Prostate gland (tissue), 2 donors: Measurements from ENCODE around the gene DDX41.

Experiments
- CTCF ChIP-seq, 4 experiments: fragments of 200-600 bp in 2 of 4; fragments of 450-650 bp in 2 of 4; sonication (generic) in 2 of 4; IDR thresholded peaks; 1 replicate in 3 of 4; 2 replicates in 1 of 4; pipeline ENCODE4 v1.5.1; 2016 to 2019; ENCODE audit warnings: antibody characterized with exemption in 4 of 4, mild to moderate bottlenecking in 2 of 4, moderate library complexity in 2 of 4
- POLR2A ChIP-seq: fragments of 450-650 bp; IDR thresholded peaks from one replicate; pipeline ENCODE4 v1.6.1; 2016; ENCODE audit warnings: antibody characterized with exemption, mild to moderate bottlenecking

GRCh38 chr5:177466861-177467260 is 49.9 kb downstream of the DDX41 start:
- TF ChIP-seq POLR2A (no peak), CTCF (IDR thresholded peaks at IDR 0.05) (no peak)
